H7 (cell line): ENCODE measurements around the gene BCAN. TPM values are rescaled to one million over a fixed set of nuclear protein-coding genes. Genes with fewer than 3 reads are reported as not detected.
"Not testable (repeated sequence)": the region's sequence is repeated elsewhere in the genome, so short reads cannot be mapped to it uniquely, and the experiment has no call there.

Source experiments
- DNase-seq: peaks from one replicate; pipeline ENCODE4 v3.0.0; 2012
- H3K27me3 ChIP-seq: 2 replicates; pipeline ENCODE4 v1.6.0; 2011; ENCODE audit warnings: mild to moderate bottlenecking, low read length; ENCODE audit not compliant: control insufficient read depth, insufficient read depth
- H3K36me3 ChIP-seq: replicated peaks from 2 replicates; pipeline ENCODE4 v1.5.1; 2011; ENCODE audit warnings: low read length; ENCODE audit not compliant: control insufficient read depth, insufficient read depth
- H3K4me3 ChIP-seq: 2 replicates; pipeline ENCODE4 v1.5.1; 2011; ENCODE audit warnings: low read depth, mild to moderate bottlenecking, control low read depth, low read length, moderate library complexity; ENCODE audit not compliant: insufficient read depth
- total RNA-seq: library from RNA; depleted of rRNA; stranded (reverse); fragments of >200 nt; shearing (Covaris generic); gene quantifications from 2 replicates; pipeline ENCODE4 v1.2.3, GENCODE V29; 2014

Gene BCAN
- total RNA-seq, 1 experiment from 2014 or later = 1.7 TPM

GRCh38 chr1:156625436-156626078 is 16.4 kb upstream of the BCAN start:
- H3K4me3 ChIP-seq = peak overlapping the region; percentile 67
- DNase-seq = peak; percentile 88
- no peaks in the 10 kb centered on the region for H3K36me3 ChIP-seq
- H3K27me3 ChIP-seq = peaks cover 56% of the 10 kb centered on the region

- H3K27me3 ChIP-seq = peaks cover 53% of the 10 kb centered on the region
- H3K4me3 ChIP-seq = no peak overlapping the region
These were observed 15.9 kb upstream of the BCAN start for GRCh38 chr1:156626079-156626438.

GRCh38 chr1:156627313-156627880 is 14.5 kb upstream of the BCAN start:
- peak; percentile 73 for DNase-seq
- Histone ChIP-seq H3K27me3 (peaks cover 43% of the 10 kb centered on the region), H3K4me3 (no peak overlapping the region), H3K36me3 (no peaks in the 10 kb centered on the region)

More at GRCh38 chr1:156626079-156626438, 15.9 kb upstream of the BCAN start:
- H3K36me3 ChIP-seq = no peaks in the 10 kb centered on the region
- DNase-seq = no peak

- H3K36me3 ChIP-seq = no peaks in the 10 kb centered on the region
- H3K4me3 ChIP-seq = no peak overlapping the region
- DNase-seq = no peak
- peaks cover 19% of the 10 kb centered on the region for H3K27me3 ChIP-seq
These were observed 12.0 kb upstream of the BCAN start for GRCh38 chr1:156629823-156630449.

GRCh38 chr1:156631152-156631551 is 10.8 kb upstream of the BCAN start:
- H3K36me3 ChIP-seq, DNase-seq, H3K4me3 ChIP-seq, H3K27me3 ChIP-seq: not testable (repeated sequence)

- Histone ChIP-seq H3K27me3 (peaks cover 1% of the 10 kb centered on the region; the same call in 1 of the 2 replicates), H3K4me3 (no peak overlapping the region), H3K36me3 (no peaks in the 10 kb centered on the region)
- no peak for DNase-seq
These were observed 9.6 kb upstream of the BCAN start for GRCh38 chr1:156632355-156632754.

GRCh38 chr1:156638189-156638985 is 3.5 kb upstream of the BCAN start:
- no peak overlapping the region for H3K4me3 ChIP-seq
- H3K27me3 ChIP-seq = peaks cover 47% of the 10 kb centered on the region
- peak; percentile 34 for DNase-seq
- no peaks in the 10 kb centered on the region for H3K36me3 ChIP-seq

- H3K4me3 ChIP-seq = no peak overlapping the region
- H3K27me3 ChIP-seq = peaks cover 59% of the 10 kb centered on the region
- no peaks in the 10 kb centered on the region for H3K36me3 ChIP-seq
- peak; percentile 44 for DNase-seq
These were observed 2.3 kb upstream of the BCAN start for GRCh38 chr1:156639601-156640101.

- peak; percentile 60 for DNase-seq
- Histone ChIP-seq H3K4me3 (peak overlapping the region; percentile 55), H3K36me3 (no peaks in the 10 kb centered on the region), H3K27me3 (peaks cover 72% of the 10 kb centered on the region)
These were observed 843 bp upstream of the BCAN start for GRCh38 chr1:156640842-156641706.

- Histone ChIP-seq H3K36me3 (no peaks in the 10 kb centered on the region), H3K27me3 (peaks cover 85% of the 10 kb centered on the region), H3K4me3 (peak overlapping the region; percentile 55)
- DNase-seq = peak; percentile 82
These were observed 540 bp downstream of the BCAN start for GRCh38 chr1:156642265-156643048.

GRCh38 chr1:156643049-156643777 is 1.3 kb downstream of the BCAN start:
- H3K4me3 ChIP-seq = no peak overlapping the region
- DNase-seq = peak; percentile 79
- no peaks in the 10 kb centered on the region for H3K36me3 ChIP-seq
- peaks cover 88% of the 10 kb centered on the region for H3K27me3 ChIP-seq

- Histone ChIP-seq H3K4me3 (no peak overlapping the region), H3K27me3 (peaks cover 87% of the 10 kb centered on the region), H3K36me3 (no peaks in the 10 kb centered on the region)
- peak; percentile 53 for DNase-seq
These were observed 1.8 kb downstream of the BCAN start for GRCh38 chr1:156643778-156644092.

- Histone ChIP-seq H3K36me3 (no peaks in the 10 kb centered on the region), H3K4me3 (no peak overlapping the region), H3K27me3 (peaks cover 88% of the 10 kb centered on the region)
- DNase-seq = peak; percentile 24
These were observed 2.2 kb downstream of the BCAN start for GRCh38 chr1:156644146-156644545.
